HG03575 (cell line): ENCODE results near the gene RPIA.
A peak's percentile ranks its signal among the peaks of the same experiment; 100 is the strongest.
"Not testable (repeated sequence)": the region's sequence is repeated elsewhere in the genome, so short reads cannot be mapped to it uniquely, and the experiment has no call there.

Experiments
- ATAC-seq: cut with Tn5 transposase; IDR thresholded peaks from one replicate; pipeline ENCODE4 v1.9.1; 2021; ENCODE audit not compliant: unreplicated experiment, insufficient number of reproducible peaks, low FRiP score; ENCODE audit errors: extremely low read depth

RPIA gene

DNA sequence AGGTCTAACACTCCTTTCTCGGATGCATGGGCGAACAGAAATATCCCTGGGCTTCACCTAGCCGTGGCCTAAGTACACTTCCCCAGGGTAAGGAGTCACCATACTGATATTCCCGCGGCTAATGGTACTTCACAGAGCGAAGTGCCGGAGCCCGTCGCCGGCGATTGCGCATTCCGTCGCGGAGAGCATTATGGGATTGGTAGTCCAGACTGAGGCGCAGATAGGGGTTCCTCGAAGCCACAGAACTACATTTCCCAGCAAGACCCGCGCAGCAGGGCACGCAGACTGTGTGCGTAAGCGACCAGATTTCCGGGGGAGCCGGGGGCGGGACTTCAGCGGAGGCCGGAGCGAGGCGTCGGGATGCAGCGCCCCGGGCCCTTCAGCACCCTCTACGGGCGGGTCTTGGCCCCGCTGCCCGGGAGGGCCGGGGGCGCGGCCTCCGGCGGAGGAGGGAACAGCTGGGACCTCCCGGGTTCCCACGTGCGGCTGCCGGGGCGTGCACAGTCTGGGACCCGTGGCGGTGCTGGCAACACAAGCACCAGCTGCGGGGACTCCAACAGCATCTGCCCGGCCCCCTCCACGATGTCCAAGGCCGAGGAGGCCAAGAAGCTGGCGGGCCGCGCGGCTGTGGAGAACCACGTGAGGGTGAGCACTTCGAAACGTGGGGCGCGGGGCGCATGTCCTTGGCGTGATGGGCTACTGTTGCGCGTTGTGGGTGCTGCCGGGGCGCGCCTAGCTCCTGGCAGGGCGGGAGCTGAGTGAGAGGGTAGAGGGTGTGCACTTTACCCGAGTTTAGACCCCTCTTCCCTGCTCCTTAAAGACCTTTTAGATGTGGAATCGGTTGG, at the start of gene RPIA:
TSS of gene RPIA (plus strand) at position 335 of the 845 bp plus-strand sequence. CDS start at position 361, 26 bp downstream.
- ATAC-seq = peak; percentile 98

DNA sequence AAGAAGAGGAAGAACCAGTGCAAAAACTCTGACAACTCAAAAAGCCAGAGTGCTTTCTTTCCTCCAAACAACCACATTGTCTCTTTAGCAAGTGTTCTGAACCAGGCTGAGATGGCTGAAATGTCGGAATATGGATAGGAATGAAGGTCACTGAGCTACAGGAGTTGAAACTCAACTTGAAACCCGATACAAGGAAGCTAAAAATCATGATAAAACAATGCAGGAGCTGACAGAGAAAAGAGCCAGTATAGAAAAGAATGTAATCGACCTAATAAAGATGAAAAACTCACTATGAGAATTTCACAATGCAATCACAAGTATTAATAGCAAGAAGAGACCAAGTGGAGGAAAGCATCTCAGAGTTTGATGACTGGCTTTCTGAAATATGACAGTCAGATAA, 49.2 kb upstream of the RPIA start:
- no peak for ATAC-seq

DNA sequence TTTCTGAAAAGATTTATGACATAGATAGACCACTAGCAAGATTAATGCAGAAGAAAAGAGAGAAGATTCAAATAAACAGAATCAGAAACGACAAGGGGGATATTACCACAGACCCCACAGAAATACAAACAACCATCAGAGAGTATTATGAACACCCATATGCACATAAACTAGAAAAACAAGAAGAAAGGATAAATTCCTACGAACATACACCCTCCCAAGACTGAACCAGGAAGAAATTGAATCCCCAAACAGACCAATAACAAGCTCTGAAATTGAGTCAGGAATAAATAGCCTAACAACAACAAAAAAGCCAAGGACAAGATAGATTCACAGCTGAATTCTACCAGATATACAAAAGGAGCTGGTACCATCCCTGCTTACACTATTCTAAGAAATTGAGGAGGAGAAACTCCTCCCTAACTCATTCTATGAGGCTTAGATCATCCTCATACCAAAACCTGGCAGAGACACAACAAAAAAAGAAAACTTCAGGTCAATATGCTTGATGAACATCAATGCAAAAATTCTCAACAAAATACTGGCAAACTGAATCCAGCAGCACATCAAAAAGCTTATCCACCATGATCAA, 46.1 kb upstream of the RPIA start:
- ATAC-seq = not testable (repeated sequence)

DNA sequence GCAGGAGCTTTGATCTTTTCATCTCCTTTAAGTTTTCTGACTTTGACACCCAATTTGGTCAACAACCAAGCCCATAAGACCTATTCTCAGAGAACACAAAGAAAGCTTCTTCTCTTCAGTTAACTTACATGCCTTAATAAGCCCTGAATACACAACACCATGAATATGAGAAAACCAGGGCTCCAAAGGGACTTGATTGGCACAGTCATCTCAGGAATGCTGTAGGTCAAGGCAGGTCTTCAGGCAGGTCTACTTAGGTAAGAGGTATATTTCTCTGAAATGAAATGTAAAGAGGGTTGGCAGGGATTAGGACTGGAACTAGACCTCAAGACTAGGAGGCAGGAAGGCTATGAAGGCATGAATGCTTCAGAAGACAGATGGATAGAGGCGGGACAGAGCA, 39.8 kb upstream of the RPIA start:
- ATAC-seq = no peak

DNA sequence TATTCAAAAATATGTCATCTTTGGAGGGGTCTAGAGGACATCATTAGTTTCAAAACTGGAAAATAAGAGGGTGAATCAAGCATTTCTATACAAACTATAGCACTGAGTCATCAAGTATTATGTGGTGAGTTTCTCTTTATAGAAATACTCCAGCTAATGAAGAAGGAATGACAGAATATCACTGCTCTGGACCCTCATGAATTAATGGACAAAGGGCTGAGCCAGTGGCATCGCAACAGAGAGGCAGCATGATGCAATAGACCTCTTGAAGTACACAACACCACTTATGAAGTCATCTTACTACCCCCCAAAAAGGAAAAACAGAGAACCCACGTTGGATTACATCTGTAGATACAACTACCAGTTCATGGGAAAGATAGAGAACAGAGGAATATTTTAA, 36.8 kb upstream of the RPIA start:
- no peak for ATAC-seq

DNA sequence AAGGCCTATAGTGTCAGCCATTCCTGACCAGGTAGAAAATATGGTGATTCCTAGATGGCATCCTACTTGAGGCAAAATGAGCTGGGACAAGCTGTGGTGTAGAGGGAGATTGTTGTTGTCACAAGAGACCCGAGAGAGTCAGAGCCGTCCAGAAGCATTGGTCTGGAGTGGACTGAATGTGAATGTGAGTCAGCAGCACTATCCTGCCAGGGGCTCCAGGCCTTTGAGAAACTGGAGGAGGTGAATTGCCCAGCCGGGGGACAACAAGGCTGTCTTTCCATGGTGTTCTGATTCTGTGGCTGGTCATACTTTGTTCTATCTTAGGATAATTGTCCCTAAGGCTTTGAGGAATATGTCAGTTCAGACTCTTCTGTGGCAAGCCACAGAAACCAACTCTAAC, 34.8 kb upstream of the RPIA start:
- ATAC-seq = no peak

DNA sequence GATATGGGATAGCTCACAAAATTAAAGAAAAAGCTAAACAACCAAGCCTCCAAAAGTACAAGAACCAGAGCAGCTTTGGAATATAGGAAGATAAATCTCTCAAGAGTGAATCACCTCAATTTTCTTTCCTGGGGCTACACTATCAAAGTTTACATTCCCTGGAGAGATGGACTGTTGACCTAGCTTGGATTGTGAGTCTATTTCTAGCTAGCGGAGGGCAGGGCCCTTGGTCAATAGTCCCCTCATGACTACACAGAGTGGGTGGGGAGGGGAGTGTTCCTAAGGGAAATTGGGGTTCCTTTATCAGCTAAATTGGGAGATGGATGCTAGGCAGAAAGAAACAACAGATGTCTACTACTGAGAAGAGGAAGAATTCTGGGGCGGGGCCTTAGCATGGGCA, 34.3 kb upstream of the RPIA start:
- ATAC-seq = no peak

DNA sequence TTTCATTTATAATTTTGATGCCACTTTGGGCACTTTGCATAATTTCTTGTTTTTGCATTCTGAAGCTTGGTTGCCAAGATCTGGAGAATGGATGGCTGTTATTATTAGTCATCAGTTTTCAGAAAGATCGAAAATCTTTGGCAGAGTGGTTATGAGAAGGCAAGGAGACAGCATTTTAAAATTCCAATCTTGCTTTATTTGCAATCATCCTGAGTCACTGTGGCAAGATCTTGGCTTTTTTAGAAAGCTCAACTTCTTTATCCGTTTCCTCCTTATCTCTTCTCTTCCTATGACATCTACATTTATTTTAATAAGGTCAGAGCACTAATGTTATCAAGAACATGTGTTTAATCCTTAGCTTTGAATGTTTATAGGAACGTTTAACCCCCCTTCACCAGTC, 33.1 kb upstream of the RPIA start:
- ATAC-seq = no peak

DNA sequence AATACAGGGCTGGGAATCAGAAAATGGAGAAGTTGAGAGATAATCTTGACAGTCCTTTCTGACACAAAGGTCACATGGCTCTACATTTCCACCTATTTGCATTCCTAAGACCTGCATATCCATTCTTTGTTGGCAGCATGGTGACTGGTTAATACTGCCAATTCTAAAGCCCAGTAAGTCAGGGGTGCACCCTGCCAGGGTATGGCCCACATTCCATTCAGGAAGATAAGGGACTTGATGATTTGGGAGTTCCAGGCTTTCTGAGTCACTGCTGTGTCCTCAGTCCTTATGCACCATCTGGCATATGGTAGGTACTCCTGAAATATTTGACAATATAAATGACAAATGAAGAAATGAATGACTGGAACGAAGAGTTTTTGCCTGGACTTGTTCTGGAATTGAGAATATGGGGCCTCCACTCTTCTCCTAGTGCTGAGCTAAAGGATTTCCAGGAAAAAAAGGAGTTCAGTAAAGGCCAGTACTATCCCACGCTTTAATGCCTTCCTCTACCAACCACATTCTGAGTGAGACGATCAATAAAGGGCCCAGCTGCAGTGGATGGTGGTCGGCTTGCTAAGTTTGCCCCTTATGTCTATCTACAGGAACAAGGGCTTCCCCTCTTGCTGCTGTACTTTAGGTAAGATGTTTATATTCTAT, 32.5 kb upstream of the RPIA start:
- no peak for ATAC-seq

DNA sequence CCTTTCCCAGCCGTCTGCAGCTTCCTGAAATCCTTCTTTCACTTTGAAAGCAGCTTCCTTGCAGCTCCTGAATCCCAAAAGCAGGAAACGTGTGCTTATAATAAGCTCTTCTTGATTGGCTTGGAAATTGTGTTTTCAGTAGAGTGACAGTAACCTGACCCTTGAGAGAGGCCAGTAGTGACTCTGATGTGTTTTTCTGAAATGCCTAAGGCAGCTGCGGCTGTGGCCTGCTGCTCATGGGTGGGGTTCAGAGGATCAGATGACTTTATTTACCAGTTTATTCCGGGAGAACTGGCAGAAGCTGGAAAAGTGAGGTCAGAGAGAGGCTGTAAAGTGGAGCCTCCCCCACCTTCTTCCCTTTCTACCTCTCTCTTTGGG, 31.9 kb upstream of the RPIA start:
- ATAC-seq = no peak

DNA sequence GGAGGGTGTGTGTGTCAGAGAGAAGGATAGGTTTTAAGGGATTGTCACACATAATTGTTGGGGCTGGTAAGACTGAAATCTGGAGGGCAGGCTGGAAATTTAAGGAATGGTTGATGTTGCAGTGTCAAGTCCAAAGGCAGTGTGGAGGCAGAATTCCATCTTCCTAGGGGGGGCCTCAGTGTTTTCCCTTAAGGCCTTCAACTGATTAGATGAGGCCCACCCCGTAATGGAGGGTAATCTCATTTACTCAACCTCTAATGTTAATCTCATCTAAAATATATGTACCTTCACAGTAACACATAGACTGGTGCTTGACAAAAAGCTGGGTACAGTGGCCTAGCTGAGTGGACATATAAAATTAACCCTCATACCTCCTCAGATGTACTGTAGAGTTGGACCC, 30.9 kb upstream of the RPIA start:
- no peak for ATAC-seq

DNA sequence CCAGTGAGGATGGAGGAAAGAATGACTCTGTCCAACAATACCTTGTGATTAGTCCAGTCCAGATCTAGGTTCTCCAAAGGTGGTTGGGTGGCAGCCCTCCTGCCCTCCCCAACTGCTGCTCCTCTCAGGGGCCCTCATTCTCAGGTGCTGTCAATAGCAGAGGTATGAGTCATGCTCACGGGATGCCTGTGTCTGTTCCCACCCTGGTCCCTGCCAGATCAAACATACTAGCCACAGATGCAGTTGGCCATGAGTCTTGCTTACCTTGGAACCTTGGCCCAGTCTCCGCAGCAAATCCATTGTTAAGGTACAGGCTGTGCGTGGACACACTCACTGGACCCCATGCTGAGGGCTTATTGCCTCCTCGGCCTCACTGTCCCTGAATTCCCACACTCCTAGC, 24.9 kb upstream of the RPIA start:
- ATAC-seq = no peak

DNA sequence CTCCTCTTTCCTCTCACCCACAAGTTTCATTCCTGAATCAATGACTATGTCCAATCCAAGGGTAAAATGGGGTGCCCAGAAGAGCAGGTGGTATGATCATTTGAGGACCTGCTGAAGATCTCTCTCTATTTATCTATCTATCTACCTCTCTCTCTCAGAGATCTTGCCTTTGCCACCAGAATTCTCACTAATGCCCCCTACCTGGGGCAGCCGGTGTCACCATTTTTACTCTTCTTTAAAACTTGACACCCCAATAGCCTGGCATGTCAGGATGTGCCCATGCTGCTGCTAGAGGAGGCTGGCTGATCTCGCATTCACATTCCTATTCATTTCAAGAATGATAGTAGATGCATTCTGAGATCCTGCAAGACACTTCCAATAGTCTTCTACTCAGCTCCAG, 24.3 kb upstream of the RPIA start:
- ATAC-seq = no peak

DNA sequence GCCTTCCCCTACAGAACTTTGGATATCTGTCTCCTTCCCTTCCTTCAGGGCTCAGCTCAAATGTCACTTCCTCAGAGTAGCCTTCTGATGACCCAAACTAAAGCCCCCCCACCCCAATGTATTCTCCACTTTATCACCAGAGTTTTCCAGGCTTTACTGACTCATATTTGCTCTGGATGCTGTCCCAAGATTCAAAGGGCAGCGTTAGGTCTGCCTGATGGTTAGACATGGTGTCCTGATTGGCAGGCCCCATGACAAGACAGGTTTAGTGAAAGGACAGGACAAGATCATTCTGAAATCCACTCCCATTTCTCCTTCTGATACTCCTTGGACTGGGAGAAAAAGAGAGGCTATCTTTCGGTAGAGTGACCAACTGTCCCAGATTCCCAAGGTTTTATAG, 22.6 kb upstream of the RPIA start:
- ATAC-seq = no peak

DNA sequence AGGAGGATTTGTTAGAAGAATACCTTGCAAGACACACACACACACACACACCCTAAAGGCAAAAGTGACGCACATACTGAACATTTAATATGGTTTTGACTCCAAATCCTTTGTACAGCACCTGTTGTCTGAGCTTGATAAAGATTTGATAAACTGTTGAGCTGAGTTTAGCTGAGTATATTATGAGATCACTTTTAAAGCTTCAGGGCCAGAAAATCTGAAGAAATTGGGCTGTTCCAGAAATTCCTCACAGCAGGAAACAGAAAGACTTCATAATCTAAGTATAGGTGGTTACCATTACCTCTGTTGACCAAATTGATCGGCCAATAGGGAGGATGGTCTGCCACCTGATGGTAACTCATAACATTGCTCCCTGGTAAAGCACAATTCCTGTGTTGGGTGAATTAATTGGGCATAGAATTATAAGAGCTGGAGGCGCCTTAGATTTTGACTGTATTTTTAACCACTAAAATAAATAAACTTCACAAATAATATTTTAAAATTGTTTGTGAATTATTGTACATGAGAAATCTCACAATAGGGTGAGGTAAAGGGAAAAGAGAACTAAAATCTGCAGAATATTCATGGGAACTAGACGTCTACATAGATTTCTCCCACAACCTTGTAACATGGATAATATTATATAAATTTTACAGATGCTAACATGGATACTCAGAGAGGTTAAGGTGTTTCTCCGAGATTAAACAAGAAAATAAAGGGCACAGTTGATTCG, 21.8 kb upstream of the RPIA start:
- ATAC-seq = no peak

DNA sequence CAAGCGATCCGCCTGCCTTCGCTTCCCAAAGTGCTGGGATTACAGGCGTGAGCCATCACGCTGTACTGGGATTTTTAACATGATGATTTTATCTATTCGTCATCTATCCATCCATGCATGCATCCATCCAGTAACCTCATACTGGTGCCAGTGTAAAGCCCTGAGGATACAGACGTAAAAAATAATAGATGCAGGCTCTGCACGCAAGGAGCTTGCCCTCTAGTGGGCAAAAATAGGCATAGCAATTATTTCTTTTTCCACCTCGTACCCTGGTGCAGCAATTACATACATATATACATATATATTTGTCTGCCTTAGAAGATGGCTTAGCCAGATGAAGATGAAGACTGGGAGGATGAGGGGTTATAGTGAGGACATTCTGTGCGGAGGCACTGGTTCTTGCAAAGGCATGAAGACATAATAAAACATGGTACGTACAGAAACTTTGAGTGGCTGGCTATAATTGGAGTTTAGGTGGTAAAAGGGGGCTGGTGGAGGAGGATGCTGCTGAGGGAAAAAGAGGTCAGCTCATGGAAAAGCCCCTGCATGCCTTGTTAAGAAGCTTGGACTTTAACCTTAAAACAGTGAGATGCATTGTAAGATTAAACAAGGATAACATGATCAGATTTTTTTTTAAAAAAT, 19.6 kb upstream of the RPIA start:
- ATAC-seq = no peak

DNA sequence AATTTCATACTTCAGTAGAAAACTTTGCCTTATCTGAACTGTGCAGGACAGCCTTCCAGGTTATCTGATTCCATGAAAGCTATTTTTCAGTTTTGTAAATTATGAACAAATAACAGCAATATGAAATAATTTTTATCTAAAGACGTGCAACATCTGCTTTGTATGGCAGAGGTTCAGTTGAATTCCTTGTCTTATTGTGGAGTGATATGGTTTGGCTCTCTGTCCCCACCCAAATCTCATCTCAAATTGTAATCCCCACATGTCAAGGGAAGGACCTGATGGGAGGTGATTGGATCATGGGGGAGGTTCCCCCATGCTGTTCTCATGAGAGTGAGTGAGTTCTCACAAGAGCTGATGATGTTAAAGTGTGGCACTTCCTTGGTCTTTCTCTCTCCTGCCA, 18.1 kb upstream of the RPIA start:
- ATAC-seq = no peak

DNA sequence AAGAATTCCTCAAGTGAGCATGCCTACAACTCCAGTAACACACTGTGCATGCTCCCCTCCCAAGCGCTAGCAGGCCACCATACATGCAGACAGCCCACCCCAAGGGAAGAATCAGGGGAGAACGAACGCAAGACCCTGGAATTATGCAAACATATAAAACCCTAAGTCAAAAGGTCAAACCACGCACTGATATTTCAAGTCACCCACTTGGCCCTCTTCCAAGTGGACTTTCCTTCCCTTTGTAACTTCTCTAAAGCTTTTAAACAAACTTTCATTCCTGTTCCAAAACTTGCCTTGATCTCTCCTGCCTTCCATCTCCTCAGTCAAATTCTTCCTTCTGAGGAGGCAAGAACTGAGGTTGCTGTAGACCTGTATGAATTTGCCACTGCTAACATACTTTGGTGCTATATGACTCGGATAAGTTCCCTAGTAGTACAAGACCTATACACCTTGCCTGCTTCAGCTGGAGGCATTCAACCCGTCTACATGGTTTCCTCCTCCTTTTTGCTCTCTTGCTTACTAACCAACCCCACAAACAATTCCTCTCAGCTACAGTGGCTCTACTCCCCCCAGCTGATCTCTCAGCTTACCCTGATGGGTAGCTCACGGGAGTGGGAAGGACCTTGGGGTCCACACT, 11.1 kb upstream of the RPIA start:
- no peak for ATAC-seq

DNA sequence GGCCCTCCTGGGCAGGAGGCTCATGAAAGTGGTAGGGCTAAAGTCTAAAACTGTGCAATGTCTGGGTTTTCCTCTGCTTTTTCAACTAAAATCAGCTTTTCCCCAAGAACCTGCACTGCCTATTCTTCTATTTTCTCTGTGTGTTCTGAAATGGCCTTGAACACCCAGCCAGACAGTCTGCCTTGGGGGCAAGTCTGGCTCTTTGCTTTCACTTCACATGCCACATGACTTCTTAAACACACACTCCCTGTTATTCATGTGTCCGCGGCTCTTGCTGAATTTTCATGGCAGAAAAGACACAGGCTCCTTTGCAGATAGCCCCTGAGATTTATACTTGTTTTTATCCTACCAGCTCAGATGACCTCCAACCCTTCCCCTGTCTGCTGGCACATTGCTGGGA, 10.6 kb upstream of the RPIA start:
- no peak for ATAC-seq
